Measurements from ENCODE around the gene PLXNB2. TPM values are rescaled to one million over a fixed set of nuclear protein-coding genes. Genes with fewer than 3 reads are reported as not detected.

The PLXNB2 gene
- total and polyA plus RNA-seq, 12 donors = 12.4 to 431 (median 296) TPM

DNA sequence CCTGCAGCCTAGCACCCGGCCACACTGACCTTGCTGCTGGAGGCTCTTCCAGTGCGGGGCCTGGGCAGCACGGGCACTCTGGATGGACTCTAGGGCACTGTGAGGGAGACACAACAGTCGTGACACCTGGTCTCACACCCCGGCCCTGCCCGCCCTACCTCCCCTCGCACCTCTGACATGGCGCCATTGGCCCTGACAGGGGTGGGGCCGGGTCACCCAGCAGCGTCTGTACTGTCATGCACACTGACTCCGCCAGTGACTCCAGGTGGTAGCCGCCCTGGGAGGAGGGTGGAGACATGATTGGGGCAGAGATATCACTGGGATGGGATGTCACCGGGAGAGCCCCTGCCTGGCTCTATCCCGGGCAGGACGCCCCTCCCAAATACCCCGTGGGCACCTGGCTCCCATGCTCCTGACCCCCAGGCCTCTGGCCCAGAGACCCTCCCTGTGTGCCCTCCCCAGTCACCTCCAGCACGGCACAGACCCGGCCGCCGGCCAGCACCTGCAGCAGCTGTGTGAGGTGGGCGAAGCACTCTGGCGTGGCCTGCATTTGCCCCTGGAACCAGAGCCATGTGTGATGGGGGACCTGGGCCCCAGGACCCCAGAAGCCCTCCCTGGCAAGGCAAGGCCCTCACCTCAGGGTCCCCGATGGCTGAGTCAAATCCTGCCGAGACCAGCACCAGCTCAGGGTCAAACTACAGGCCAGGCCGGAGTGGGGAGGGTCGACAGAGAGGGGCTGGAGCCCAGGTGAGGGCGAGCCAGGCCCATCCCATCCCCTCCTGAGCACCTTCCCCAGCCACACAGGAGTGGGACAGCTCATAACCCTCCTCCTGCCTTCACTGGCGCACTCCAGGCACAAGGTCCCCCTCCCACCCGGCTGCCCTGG lies 59.0 kb downstream of the PLXNB2 start:
- peaks cover 33 to 38% of the 10 kb centered on the region in 2 donors for H3K4me1 ChIP-seq (replicated peaks in 1 of 2)
- no peak overlapping the region for H3K4me3 ChIP-seq
- TF ChIP-seq CTCF (IDR thresholded peaks at IDR 0.05) = no peak
- no peak for TF ChIP-seq POLR2A (IDR thresholded peaks at IDR 0.05)
- no peak for DNase-seq
- no peaks in the 10 kb centered on the region for H3K27me3 ChIP-seq
- 76 to 85% (median 81%) methylated on average over 4 to 29 of the region's 29 CpGs for WGBS, 4 donors
- no peak overlapping the region for H3K27ac ChIP-seq
- H3K36me3 ChIP-seq (replicated peaks in 1 of 2) = peaks cover 0 to 9% of the 10 kb centered on the region in 2 donors
- no peaks in the 10 kb centered on the region for H3K9me3 ChIP-seq (replicated peaks in 1 of 3)
- intact Hi-C loops (cut with DNase I) = no loop called here

DNA sequence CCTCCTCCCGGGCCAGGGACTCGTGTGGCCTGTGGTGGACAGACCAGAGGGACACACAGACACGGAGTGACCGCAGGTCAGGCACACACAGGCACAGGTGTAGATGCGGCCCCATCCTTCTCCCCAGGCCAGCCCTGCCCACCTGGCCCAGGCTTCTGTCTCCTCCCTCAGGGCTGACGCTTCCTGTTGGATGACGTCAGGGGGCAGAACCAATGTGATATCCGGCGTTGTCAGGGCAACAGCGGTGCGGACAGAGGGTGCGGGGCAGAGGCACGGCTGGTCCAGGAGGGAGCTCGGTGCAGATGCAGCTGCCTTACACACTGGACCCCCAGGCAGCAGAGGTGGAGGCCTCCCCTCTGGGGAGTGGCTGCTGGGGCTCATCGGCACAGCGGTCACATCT lies 59.7 kb downstream of the PLXNB2 start:
- WGBS, 4 donors = 45 to 70% (median 49%) methylated on average over 2 to 16 of the region's 16 CpGs
- H3K4me1 ChIP-seq (replicated peaks in 1 of 2) = peaks cover 40 to 45% of the 10 kb centered on the region in 2 donors
- intact Hi-C loops (cut with DNase I) = no loop called here
- no peak overlapping the region for H3K4me3 ChIP-seq
- DNase-seq = peak in 3 of 7 donors; percentile 35 to 86 (median 48)
- H3K36me3 ChIP-seq (replicated peaks in 1 of 2) = peaks cover 0 to 9% of the 10 kb centered on the region in 2 donors
- H3K27me3 ChIP-seq = no peaks in the 10 kb centered on the region
- TF ChIP-seq CTCF (IDR thresholded peaks at IDR 0.05) (no peak), POLR2A (IDR thresholded peaks at IDR 0.05) (no peak)
- H3K9me3 ChIP-seq (replicated peaks in 1 of 3) = no peaks in the 10 kb centered on the region
- H3K27ac ChIP-seq = no peak overlapping the region

DNA sequence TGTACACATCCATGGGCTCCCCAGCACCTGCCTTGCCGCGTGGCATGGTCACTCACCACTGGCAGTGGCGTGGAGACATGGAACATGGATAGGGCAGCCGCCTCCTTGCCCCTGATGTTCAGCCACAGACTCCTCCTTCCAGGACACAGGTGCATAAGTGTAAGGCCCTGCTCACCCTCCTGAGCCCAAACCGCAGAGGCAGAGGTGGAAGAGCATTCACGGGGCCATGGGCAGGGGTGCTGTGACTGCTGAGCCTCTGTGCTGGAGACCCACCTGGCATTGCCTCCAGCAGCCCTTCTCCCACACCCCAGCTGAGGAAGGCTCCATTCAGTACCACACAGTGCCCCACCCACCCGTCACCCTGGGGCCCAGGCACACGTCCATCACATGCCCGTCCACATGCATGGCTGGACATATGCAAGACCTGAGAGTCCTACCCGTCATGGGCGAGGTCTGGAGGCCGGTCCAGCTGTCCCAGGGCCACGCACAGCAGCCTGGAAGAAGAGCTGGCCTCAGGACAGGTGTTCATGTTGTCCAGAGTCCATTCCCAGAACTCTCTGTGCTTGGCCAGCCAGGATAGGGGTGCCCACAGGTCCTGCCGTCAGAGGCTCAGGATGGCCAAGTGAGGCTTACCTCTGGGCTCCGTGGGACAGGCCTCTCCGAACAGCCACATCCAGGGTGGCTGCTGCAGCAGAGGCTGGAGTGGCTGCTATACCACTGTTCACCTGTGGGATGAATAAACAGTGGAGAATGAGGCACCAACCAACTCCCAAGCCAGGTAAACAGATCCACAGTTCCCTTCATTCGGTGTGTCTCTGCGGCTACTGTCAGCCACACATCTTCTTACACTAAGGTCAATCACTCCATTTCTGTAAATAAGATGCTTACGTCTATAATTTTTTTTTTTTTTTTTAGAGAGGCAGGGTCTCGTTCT lies 60.9 kb downstream of the PLXNB2 start:
- WGBS, 4 donors = 86 to 89% (median 86%) methylated on average over 11 to 20 of the region's 20 CpGs
- no peak overlapping the region for H3K4me3 ChIP-seq
- H3K27ac ChIP-seq = no peak overlapping the region
- H3K36me3 ChIP-seq (replicated peaks in 1 of 2) = peaks cover 0 to 9% of the 10 kb centered on the region in 2 donors
- H3K9me3 ChIP-seq (replicated peaks in 1 of 3) = no peaks in the 10 kb centered on the region
- no peak for DNase-seq
- intact Hi-C loops (cut with DNase I) = no loop called here
- TF ChIP-seq CTCF (IDR thresholded peaks at IDR 0.05) (no peak), POLR2A (IDR thresholded peaks at IDR 0.05) (no peak)
- H3K4me1 ChIP-seq (replicated peaks in 1 of 2) = peaks cover 41 to 54% of the 10 kb centered on the region in 2 donors
- no peaks in the 10 kb centered on the region for H3K27me3 ChIP-seq
